NCI-H1417 (cell line): ENCODE measurements around the gene TACR2.
"Not testable (repeated sequence)": the region's sequence is repeated elsewhere in the genome, so short reads cannot be mapped to it uniquely, and the experiment has no call there.

ENCODE experiments used
- DNase-seq, 3 experiments: peaks; one replicate each; lab custom pipeline; 2025; lab: John Stamatoyannopoulos, UW

The TACR2 gene

DNA sequence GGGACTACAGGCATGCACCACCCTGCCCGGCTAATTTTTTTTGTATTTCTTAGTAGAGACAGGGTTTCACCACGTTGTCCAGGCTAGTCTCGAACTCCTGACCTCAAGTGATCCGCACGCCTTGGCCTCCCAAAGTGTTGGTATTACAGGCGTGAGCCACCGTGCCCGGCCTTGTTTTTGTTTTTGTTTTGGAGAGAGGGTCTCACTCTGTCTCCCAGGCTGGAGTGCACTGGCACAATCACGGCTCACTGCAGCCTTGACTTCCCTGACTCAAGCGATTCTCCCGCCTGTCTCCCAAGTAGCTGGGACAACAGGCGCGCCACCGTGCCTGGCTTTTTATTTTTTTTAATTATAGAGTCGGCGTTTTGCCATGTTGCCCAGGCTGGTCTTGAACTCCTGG lies 33.7 kb upstream of the TACR2 start:
- DNase-seq: not testable (repeated sequence)

DNA sequence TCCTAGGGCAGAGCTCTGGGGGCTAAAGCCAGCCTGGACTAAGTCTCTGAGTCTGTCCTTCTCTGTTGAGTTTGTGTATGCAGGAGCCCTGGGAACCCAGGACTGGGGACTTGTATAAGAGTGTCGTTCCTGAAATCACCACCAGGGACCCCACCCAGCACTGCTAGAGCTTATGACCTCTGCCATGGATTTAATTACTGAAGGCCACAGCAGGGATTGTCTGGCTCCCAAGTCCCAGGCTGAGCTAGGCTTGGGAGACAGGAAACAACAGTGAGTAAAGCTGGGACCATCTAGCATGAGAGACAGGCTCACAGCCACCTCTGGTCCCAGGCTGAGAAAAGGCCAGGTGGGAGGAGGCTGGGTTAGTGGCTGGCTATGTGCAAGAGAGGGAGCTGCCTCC lies 33.1 kb upstream of the TACR2 start:
- DNase-seq: peak in 2 of 3 experiments; percentile 33 to 56

DNA sequence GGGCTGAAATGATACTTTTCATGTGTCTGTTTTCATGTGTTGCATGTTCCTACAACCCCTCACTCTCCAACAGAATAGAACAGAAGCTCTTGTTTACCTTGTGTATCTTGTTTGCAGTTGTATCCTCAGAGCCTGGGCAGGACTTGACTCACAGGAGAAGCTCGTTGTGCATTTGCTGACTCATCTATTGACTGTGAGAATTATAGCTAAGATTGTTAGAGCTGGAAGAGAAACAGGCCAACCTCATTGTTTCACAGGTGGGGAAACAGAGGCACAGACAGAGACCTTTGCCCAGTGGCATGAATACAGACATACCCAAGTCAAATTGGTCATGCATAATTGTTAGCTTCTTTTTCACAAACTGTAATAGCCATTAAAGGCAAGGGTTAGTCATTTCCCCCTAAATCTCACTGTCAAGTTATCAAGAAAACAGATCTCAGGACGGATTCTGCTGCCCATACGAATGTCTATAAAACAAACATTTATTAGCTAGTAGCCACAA lies 30.0 kb upstream of the TACR2 start:
- no peak for DNase-seq

DNA sequence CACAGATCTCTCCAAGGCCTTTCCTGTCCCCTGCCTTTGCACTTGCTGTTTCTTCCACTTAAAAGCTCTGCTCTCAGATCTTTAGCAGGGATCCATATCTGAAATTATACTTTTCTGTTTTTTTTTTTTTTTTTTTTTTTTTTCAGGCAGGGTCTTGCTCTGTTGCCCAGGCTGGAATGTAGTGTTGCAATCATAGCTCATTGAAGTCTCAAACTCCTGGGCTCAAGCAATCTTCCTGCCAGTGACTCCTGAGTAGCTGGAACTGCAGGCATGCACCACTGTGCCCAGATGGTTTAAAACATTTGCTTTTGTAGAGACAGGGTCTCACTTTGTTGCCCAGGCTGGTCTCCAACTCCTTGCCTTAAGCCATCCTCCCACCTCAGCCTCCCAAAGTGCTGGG lies 29.5 kb upstream of the TACR2 start:
- no peak for DNase-seq

DNA sequence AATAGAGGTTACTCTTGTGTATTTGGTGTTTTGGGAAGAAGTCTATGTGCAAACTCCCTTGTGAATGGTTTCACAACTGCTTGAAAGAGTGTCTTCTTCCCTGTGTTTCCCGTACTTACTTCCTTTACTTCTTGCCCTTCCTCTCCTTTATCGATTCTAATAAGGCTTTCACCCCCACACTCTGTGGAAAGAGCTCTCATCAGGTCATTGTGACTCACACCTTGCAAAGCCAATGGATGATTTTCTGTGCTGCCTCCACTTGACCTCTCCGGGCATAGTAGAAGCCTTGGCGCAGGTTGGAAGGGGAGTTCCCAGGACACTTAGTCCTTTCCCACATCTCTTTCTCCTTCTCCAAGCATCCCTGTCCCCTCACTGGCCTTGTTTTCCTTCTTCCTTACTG lies 28.3 kb upstream of the TACR2 start:
- DNase-seq: no peak

DNA sequence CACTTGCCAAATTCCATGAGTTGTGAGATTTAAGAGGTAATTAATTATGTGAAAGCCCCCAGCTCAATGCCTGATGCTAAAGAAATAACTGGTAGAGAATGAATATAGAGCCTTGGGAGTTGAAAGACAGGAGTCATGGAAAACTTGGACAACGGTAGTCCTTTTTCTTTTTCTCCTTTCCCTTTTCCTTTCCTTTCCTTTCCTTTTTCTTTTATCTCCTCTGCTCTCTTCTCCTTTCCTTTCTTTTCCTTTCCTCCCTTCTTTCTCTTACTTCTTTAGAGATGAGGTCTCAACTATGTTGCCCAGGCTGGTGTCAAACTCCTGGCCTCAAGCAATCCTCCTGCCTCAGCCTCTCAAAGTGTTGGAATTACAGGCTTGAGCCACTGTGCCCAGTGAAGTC lies 26.6 kb upstream of the TACR2 start:
- no peak for DNase-seq

DNA sequence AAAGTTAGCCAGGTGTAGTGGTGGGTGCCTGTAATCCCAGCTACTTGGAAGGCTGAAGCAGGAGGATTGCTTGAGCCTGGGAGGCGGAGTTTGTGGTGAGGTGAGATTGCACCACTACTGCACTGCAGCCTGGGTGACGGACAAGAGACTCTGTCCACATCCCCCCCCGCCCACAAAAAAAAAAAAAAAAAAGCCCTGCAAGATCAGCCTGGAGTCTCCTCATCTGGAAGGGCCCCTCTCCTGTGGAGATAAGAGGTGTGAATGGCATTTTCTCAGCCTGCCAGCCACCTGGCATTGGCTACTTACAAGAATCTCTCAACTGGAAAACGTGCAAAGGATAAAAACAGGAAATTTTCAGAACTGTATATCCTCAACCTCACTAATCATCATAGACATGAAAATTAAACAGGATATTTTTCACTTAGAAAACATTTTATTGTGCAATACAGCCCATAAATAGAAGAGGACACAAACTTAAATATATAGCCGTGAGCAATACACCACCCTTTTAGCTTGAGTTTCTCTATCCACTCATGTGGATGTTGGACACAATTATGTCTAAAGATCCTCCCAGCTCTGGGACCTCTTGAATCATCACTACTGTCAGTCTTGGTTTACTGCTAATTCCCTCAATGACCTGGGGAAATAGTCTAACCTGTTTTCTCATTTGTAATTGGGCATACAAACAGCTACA lies 23.2 kb upstream of the TACR2 start:
- DNase-seq: peak; percentile 11 to 61 (median 46)

DNA sequence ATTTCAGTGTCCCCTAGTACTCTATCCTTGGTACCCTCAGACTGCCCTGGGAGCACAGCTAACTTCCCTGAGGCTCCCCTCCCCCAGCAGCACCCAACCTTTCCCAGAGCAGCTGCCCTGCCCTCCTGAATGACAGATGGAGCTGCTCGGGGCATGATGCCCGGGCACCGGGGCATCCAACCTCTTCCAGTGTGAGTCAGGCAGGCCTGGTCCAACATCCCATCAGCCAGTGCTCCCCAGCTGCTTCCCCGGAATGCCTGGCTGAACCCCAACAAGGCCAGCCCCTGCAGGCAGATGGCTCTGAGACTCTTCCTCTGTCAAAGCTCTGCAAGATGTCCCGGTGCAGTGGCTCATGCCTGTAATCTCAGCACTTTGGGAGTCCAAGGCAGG lies 22.6 kb upstream of the TACR2 start:
- peak in 1 of 3 experiments; percentile 16 for DNase-seq

DNA sequence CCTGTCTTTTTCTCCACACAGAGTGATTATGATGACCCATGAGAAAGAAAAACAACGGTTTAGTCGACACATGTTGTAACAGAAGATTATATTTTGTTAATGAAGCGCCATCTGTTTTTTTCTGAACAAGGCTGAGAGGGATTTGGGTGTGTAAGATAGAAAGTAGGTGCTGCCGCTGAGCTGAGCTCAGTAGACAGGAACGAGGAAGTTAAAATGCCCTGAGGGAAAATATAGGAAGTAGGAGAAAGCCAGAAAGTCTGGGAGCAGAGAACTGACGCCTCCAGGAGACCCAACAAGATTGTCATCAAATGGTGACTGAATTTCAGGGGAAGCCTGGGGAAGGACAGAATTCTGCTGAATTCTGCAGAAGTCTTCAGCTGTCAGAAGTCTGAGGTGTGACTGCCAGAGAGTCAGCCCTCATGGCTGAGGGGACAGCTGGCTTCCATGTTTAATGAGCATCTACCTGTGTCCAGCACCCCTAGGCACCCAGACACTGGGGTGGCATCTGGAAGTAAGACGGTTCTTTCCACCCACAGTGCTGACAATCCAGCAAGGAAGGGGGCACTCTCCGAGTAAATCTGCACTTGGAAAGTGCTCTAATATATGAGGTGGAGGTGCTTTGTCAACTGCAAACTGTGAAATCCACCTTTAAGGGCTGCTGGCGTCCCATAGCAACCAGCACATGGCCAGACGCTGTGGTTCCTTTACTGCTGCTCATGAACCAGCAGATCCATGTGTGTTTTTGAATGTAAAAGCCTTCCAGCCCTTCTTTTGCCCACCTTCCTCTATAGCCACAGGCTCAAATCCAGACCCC lies 22.0 kb upstream of the TACR2 start:
- peak in 1 of 3 experiments; percentile 16 for DNase-seq

- no peak for DNase-seq
These were observed 20.9 kb upstream of the TACR2 start for GRCh38 chr10:69437321-69438259.

GRCh38 chr10:69435966-69436520 lies 19.3 kb upstream of the TACR2 start:
- no peak for DNase-seq

DNA sequence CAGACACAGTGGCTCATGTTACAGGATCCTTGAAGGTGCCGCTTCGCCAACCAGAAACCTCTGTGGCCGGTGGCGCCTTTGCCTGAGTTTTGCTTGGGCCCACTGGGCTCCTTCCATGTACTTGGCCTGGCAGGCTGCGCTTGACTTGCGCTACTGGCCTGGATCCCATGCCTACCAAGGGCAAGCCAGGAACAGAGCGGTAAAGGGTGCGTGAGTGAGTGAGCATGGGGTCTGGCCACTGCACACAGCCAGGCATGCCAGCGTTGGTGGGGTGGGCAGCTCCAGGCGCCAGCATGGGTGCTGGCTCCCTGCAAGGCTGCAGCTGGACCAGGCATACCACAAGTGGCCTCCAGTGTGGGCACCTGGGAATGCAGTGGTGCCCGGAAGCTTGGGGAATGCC lies 18.2 kb upstream of the TACR2 start:
- no peak for DNase-seq

- no peak for DNase-seq
These were observed 17.5 kb upstream of the TACR2 start for GRCh38 chr10:69434169-69434568.

- peak; percentile 22 to 66 (median 31) for DNase-seq
These were observed 11.4 kb upstream of the TACR2 start for GRCh38 chr10:69428165-69428564.

- no peak for DNase-seq
These were observed 9.6 kb upstream of the TACR2 start for GRCh38 chr10:69426376-69426727.

DNA sequence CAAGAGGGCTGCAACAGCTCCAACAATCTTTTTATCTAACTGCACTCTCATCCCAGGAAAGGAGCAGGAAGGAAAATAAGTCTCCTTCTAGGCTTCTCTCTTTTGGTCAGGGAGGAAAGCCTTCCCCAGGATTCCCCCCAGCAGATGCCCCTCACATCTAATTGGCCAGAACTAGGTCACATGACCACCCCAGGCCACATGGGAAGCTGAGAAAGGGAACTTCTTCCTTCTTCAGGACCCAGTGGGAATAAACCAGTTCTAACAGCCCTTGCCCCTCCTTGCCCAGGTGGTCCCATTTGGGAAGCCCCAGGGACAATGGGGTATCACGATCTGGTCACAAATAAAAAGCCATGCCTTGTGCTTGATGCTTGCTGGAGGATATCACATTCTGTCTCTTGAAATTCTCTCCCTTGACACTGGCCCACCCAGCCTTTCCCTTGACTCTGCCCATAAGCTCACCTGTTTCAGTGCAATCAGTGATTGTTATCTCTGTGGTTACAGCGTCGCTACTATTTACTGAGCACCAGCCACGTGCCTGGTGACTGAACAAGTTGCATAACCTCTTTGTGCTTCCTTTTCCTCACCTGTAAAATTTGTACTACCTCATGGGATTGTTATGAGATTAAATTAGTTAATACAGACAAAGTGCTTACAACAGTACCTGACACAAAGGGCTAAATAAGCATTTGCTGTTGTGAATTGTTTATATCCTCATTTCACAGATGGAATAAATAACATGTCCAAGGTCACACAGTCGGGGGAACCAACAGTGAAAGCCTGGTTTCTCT lies 9.0 kb upstream of the TACR2 start:
- DNase-seq: peak in 1 of 3 experiments; percentile 5

DNA sequence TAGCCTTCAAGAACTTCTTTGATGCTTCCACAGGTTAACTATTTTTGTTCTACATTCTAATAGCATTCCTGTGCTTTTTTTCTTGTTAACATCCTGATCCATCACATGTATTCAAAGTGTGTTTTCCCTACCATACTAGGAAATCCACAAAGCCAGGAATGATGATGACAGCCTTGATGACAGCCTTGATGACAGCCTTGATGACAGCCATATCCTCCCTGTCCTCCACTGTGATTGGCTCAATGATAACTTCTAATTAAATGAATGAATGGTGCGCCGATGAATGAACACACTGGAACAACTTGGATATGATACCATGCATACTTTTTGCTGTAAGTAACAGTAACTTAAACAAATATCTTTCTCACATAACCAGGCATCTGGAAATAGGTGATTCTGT lies 8.3 kb upstream of the TACR2 start:
- DNase-seq: no peak

DNA sequence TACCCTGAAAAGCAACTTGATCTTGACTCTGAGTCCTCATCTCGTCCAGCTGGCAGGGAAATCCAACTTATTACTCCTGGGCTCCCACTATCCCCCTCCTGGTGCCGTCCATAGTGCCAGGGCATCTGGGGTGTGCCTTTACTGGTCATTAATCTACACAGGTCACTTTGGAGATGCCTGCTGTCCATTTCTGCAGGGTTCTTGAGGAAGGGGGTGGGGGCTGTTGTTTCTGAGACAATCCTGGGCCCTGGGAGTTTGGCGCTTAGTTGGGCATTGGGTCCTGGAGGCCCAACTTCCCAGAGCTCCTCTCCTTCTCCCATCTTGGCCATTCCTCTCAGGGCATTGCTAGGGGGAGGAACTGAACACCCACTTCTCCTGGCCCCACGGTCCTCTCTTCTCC lies 6.0 kb upstream of the TACR2 start:
- DNase-seq: no peak

- peak; percentile 12 to 61 (median 43) for DNase-seq
These were observed 5.0 kb upstream of the TACR2 start for GRCh38 chr10:69421611-69422308.

DNA sequence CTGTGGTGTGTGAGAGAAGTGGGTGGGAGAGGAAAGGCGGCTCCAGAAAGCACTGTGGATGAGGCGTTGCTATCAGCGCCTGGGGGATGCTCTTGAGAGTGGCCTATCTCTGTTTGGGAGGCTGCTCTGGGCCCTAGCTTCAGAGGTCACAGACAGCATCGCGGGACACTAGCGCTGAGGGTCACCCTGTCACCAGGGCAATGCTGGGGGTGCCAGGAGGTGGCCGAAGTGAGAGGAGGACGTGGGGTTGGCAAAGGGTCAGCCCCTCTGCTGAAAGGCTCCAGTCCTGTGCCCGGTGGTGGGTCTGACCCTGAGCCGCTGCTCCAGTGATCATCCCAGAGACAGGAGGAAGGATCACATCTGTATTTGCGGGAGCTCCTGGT lies 3.0 kb upstream of the TACR2 start:
- no peak for DNase-seq
